Measurements from ENCODE around the gene UNC13D. TPM values are rescaled to one million over a fixed set of nuclear protein-coding genes. Genes with fewer than 3 reads are reported as not detected.
"Not testable (repeated sequence)": the region's sequence is repeated elsewhere in the genome, so short reads cannot be mapped to it uniquely, and the experiment has no call there.

UNC13D gene
- total RNA-seq, 1 experiment from 2014 or later = 20.2 TPM

DNA sequence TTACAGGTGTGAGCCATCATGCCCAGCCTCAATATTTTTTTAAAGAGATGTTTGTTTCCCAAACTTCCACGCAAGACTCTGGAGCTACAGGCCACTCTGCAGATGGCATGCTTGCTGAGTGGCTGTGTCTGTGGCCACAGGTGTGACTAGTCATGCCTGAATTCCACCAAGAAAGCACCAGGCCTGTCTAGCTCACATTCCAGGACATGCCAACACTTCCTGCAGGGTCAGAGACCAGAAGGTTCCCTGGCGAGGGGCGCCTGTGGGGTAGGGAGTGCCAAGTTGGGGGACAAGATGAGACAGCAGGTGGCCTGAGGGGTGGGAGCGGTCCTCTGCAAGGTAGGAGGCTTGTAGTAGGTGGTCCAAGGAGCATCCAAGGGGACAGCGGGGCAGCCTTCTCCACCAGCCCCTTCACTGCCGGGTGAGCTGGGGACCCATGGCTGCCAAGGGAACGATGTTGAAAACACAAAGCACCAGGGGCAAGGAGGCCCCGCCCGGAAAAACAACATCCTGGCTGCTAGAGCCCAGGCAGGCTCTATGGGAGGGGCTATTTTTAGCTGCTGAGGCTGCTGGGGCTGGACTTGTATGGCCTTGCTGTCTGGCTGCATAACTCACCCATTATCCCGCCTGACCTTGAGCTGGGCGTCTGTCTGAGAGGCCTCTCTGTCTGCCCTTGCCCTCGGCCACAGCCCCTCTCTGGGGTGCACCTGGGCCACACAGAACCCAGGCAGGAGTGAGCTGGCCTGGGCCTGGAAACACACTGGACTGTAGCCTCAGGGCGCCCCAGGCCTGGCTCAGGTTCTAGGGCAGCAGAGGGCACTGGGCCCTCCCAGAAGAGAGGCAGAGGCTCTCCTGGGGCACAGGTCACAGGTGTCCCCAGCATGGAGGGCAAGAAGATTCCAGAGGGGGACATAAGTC, 28.5 kb upstream of the UNC13D start:
- ChIA-PET POLR2A (interaction anchor here (0.5 to 5.0 kb wide), 9 partner anchors 9 to 96 kb away, joined by 3 to 27 read pairs (median 6); a partner anchor contains a TSS), RAD21 (ENCODE audit: low non-redundant PET in 1 of 2, low total read pairs in 2 of 2, uncharacterized antibody in 2 of 2, unreplicated experiment in 2 of 2) (interaction anchor here (0.6 to 1.1 kb wide), 3 partner anchors 17 to 23 kb away, joined by 3 to 4 read pairs (median 4); partner anchors contain the start of gene WBP2 (in 2 of the 2)), CTCF (interaction anchor here (0.8 to 5.0 kb wide), 4 partner anchors 10 to 128 kb away, joined by 3 to 52 read pairs (median 8); partner anchors contain the start of genes CDK3 and WBP2)
- peaks cover 23% of the 10 kb centered on the region for H3K79me2 ChIP-seq (ENCODE audit: insufficient read depth, low read length)
- DNase-seq (ENCODE audit: low read depth, low spot score) = no peak
- peak; percentile 44; the same call in 1 of the 2 replicates for TF ChIP-seq POLR2AphosphoS5 (IDR thresholded peaks at IDR 0.05; ENCODE audit: low read depth, low read length)
- TF ChIP-seq ZFX (IDR thresholded peaks at IDR 0.05) = peak; percentile 52; the same call in 1 of the 2 replicates
- TF ChIP-seq YY1 (IDR thresholded peaks at IDR 0.05; ENCODE audit: extremely low read depth, insufficient replicate concordance, low read depth, low read length) = peak; percentile 24
- TF ChIP-seq FOSL1 (IDR thresholded peaks at IDR 0.05; ENCODE audit: low read depth) = no peak
- no TSS peak for BruUV-seq (replicated peaks)
- no peak overlapping the region for H2AFZ ChIP-seq (ENCODE audit: low read depth, low read length, poor library complexity, severe bottlenecking)
- no peaks in the 10 kb centered on the region for H3K27me3 ChIP-seq (ENCODE audit: insufficient read depth, low read length)
- H3K9me2 ChIP-seq (ENCODE audit: insufficient read depth) = no peaks in the 10 kb centered on the region
- no peaks in the 10 kb centered on the region for H3K9me3 ChIP-seq (ENCODE audit: control insufficient read depth in 1 of 2, insufficient read depth in 1 of 2, low read depth in 1 of 2, low read length in 2 of 2)
- H4K20me1 ChIP-seq (ENCODE audit: insufficient read depth) = no peaks in the 10 kb centered on the region
- H3K9ac ChIP-seq (ENCODE audit: low read length) = peak overlapping the region; percentile 61
- H3K4me3 ChIP-seq (replicated peaks in 1 of 2; ENCODE audit: low read depth in 1 of 2, low read length in 2 of 2) = peak overlapping the region in 1 of 2 experiments; percentile 24; a peak in 2 of 4 replicates
- ATAC-seq = peak; percentile 47
- peaks cover 0 to 4% of the 10 kb centered on the region in 2 experiments; a peak in 1 of 4 replicates for H3K36me3 ChIP-seq (ENCODE audit: control insufficient read depth in 1 of 2, insufficient read depth in 2 of 2, low read length in 2 of 2)
- intact Hi-C loops (cut with micrococcal nuclease) = no loop called here
- H3K27ac ChIP-seq (ENCODE audit: low read depth, low read length) = peak overlapping the region; percentile 99
- H3K4me2 ChIP-seq (ENCODE audit: low read length) = peak overlapping the region; percentile 73
- peaks cover 68 to 84% of the 10 kb centered on the region in 2 experiments for H3K4me1 ChIP-seq (ENCODE audit: control insufficient read depth in 1 of 2, insufficient read depth in 2 of 2, low read length in 2 of 2)

DNA sequence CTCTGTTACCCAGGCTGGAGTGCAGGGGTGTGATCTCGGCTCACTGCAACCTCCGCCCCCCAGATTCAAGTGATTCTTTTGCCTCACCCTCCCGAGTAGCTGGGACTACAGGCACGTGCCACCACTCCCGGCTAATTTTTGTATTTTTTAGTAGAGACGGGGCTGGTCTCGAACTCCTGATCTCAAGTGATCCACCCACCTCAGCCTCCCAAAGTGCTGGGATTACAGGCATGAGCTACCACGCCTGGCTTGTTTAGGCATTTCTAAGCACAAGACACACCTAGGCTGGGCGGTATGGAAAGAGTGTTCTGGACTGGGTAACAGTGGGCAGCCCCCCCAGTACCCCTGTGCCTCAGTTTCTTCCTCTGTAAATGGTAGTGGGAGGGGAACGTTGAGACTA, 26.0 kb upstream of the UNC13D start:
- H2AFZ ChIP-seq (ENCODE audit: low read depth, low read length, poor library complexity, severe bottlenecking); H3K27me3 ChIP-seq (ENCODE audit: insufficient read depth, low read length); intact Hi-C loops (cut with micrococcal nuclease); H4K20me1 ChIP-seq (ENCODE audit: insufficient read depth); H3K9ac ChIP-seq (ENCODE audit: low read length); ATAC-seq; H3K79me2 ChIP-seq (ENCODE audit: insufficient read depth, low read length); BruUV-seq (replicated peaks); H3K4me3 ChIP-seq (replicated peaks in 1 of 2; ENCODE audit: low read depth in 1 of 2, low read length in 2 of 2); H3K9me3 ChIP-seq (ENCODE audit: control insufficient read depth in 1 of 2, insufficient read depth in 1 of 2, low read depth in 1 of 2, low read length in 2 of 2); H3K9me2 ChIP-seq (ENCODE audit: insufficient read depth); H3K36me3 ChIP-seq (ENCODE audit: control insufficient read depth in 1 of 2, insufficient read depth in 2 of 2, low read length in 2 of 2); DNase-seq (ENCODE audit: low read depth, low spot score); RAD21 ChIA-PET (ENCODE audit: low non-redundant PET in 1 of 2, low total read pairs in 2 of 2, uncharacterized antibody in 2 of 2, unreplicated experiment in 2 of 2): not testable (repeated sequence)
- peaks cover 51 to 62% of the 10 kb centered on the region in 2 experiments for H3K4me1 ChIP-seq (ENCODE audit: control insufficient read depth in 1 of 2, insufficient read depth in 2 of 2, low read length in 2 of 2)
- H3K4me2 ChIP-seq (ENCODE audit: low read length) = peak overlapping the region; percentile 44; the same call in 1 of the 2 replicates
- CTCF ChIA-PET = interaction anchor here (2.1 to 5.0 kb wide), 2 partner anchors 10 to 15 kb away, joined by 5 to 52 read pairs; partner anchors contain the start of gene WBP2
- peak overlapping the region; percentile 54; the same call in 1 of the 2 replicates for H3K27ac ChIP-seq (ENCODE audit: low read depth, low read length)
- POLR2A ChIA-PET = interaction anchor here (0.6 to 5.0 kb wide), 5 partner anchors 15 to 94 kb away, joined by 3 to 27 read pairs (median 7); partner anchors contain the start of genes TRIM65 and WBP2
